ENCODE results near the gene RNASEH2C. TPM values are rescaled to one million over a fixed set of nuclear protein-coding genes. Genes with fewer than 3 reads are reported as not detected.
"Not testable (repeated sequence)": the region's sequence is repeated elsewhere in the genome, so short reads cannot be mapped to it uniquely, and the experiment has no call there.

Gene RNASEH2C
- polyA plus RNA-seq, 1 experiment = 33.9 TPM

- TF ChIP-seq CTCF (IDR thresholded peaks at IDR 0.05; ENCODE audit: insufficient read depth, low read depth, low read length) = no peak
- ChIA-PET CTCF (interaction anchor here (0.8 kb wide), 1 partner anchor 14 kb away, joined by 3 read pairs; no protein-coding TSS in a partner anchor), POLR2A (no interaction called here)
- no peaks in the 10 kb centered on the region for H3K36me3 ChIP-seq (ENCODE audit: control insufficient read depth, insufficient read depth, low read length)
- no peak for DNase-seq (ENCODE audit: low read depth)
- H3K27me3 ChIP-seq (ENCODE audit: control insufficient read depth, insufficient read depth, low read length) = peaks cover 6% of the 10 kb centered on the region
- no peak overlapping the region for H3K4me3 ChIP-seq (ENCODE audit: low read depth, low read length)
Measured at GRCh38 chr11:65741185-65741584, 20.6 kb upstream of the RNASEH2C start.

GRCh38 chr11:65739022-65739421 lies 18.4 kb upstream of the RNASEH2C start:
- DNase-seq (ENCODE audit: low read depth) = no peak
- H3K27me3 ChIP-seq (ENCODE audit: control insufficient read depth, insufficient read depth, low read length) = peaks cover 6% of the 10 kb centered on the region
- ChIA-PET CTCF (interaction anchor here (1.9 kb wide), 1 partner anchor 80 kb away, joined by 4 read pairs; no protein-coding TSS in a partner anchor), POLR2A (no interaction called here)
- no peak overlapping the region for H3K4me3 ChIP-seq (ENCODE audit: low read depth, low read length)
- H3K36me3 ChIP-seq (ENCODE audit: control insufficient read depth, insufficient read depth, low read length) = no peaks in the 10 kb centered on the region
- TF ChIP-seq CTCF (IDR thresholded peaks at IDR 0.05; ENCODE audit: insufficient read depth, low read depth, low read length) = no peak

- no peak for DNase-seq (ENCODE audit: low read depth)
- CTCF ChIA-PET = no interaction called here
Measured at GRCh38 chr11:65736810-65737209, 16.2 kb upstream of the RNASEH2C start.

GRCh38 chr11:65735111-65735510 lies 14.5 kb upstream of the RNASEH2C start:
- H3K36me3 ChIP-seq (ENCODE audit: control insufficient read depth, insufficient read depth, low read length); H3K4me3 ChIP-seq (ENCODE audit: low read depth, low read length); DNase-seq (ENCODE audit: low read depth); H3K27me3 ChIP-seq (ENCODE audit: control insufficient read depth, insufficient read depth, low read length); POLR2A ChIA-PET: not testable (repeated sequence)
- CTCF ChIA-PET = interaction anchor here (1.1 to 1.5 kb wide), 2 partner anchors 8 to 82 kb away, joined by 3 to 5 read pairs; no protein-coding TSS in a partner anchor

More at GRCh38 chr11:65736810-65737209, 16.2 kb upstream of the RNASEH2C start:
- no peak overlapping the region for H3K4me3 ChIP-seq (ENCODE audit: low read depth, low read length)
- POLR2A ChIA-PET = no interaction called here
- H3K36me3 ChIP-seq (ENCODE audit: control insufficient read depth, insufficient read depth, low read length) = no peaks in the 10 kb centered on the region
- peaks cover 4% of the 10 kb centered on the region for H3K27me3 ChIP-seq (ENCODE audit: control insufficient read depth, insufficient read depth, low read length)
- no peak for TF ChIP-seq CTCF (IDR thresholded peaks at IDR 0.05; ENCODE audit: insufficient read depth, low read depth, low read length)

GRCh38 chr11:65730461-65730860 lies 9.9 kb upstream of the RNASEH2C start:
- ChIA-PET POLR2A (no interaction called here), CTCF (no interaction called here)
- H3K27me3 ChIP-seq (ENCODE audit: control insufficient read depth, insufficient read depth, low read length) = peaks cover 2% of the 10 kb centered on the region
- TF ChIP-seq CTCF (IDR thresholded peaks at IDR 0.05; ENCODE audit: insufficient read depth, low read depth, low read length) = no peak
- DNase-seq (ENCODE audit: low read depth) = no peak
- H3K4me3 ChIP-seq (ENCODE audit: low read depth, low read length) = no peak overlapping the region
- H3K36me3 ChIP-seq (ENCODE audit: control insufficient read depth, insufficient read depth, low read length) = no peaks in the 10 kb centered on the region

- no peak overlapping the region for H3K4me3 ChIP-seq (ENCODE audit: low read depth, low read length)
- no peaks in the 10 kb centered on the region for H3K36me3 ChIP-seq (ENCODE audit: control insufficient read depth, insufficient read depth, low read length)
- no peak for TF ChIP-seq CTCF (IDR thresholded peaks at IDR 0.05; ENCODE audit: insufficient read depth, low read depth, low read length)
- peaks cover 2% of the 10 kb centered on the region for H3K27me3 ChIP-seq (ENCODE audit: control insufficient read depth, insufficient read depth, low read length)
- CTCF ChIA-PET = interaction anchor here (1.1 to 2.1 kb wide), 6 partner anchors 8 to 90 kb away, joined by 3 to 8 read pairs (median 4); no protein-coding TSS in a partner anchor
- DNase-seq (ENCODE audit: low read depth) = no peak
- POLR2A ChIA-PET = no interaction called here
Measured at GRCh38 chr11:65727865-65728264, 7.3 kb upstream of the RNASEH2C start.

Measured in BJ (cell line).